Central memory CD8-positive, alpha-beta T cell (primary cell): ENCODE measurements around the gene CELSR1.

ENCODE experiments used
- ATAC-seq: fragments of 150-1000 bp; cut with Tn5 transposase; replicated peaks from 2 replicates; pipeline ENCODE4 v1.10.0; 2022; ENCODE audit warnings: mild to moderate bottlenecking, moderate FRiP score, moderate number of reproducible peaks; ENCODE audit not compliant: poor library complexity, severe bottlenecking; ENCODE audit errors: extremely low read depth
- DNase-seq, 2 donors: peaks; one replicate each; pipeline ENCODE4 v3.0.0; 2021; ENCODE audit warnings: low spot score in 2 of 2
- H3K27ac Mint-ChIP-seq: one replicate; pipeline ENCODE4 v1.8.0; 2022; ENCODE audit warnings: low read depth, mild to moderate bottlenecking, moderate library complexity, mixed read lengths
- H3K27me3 Mint-ChIP-seq: one replicate; pipeline ENCODE4 v1.8.0; 2022; ENCODE audit warnings: mixed read lengths
- H3K36me3 Mint-ChIP-seq: one replicate; pipeline ENCODE4 v1.8.0; 2022; ENCODE audit warnings: mild to moderate bottlenecking, moderate library complexity, mixed read lengths; ENCODE audit not compliant: insufficient read depth
- H3K4me1 Mint-ChIP-seq: one replicate; pipeline ENCODE4 v1.8.0; 2022; ENCODE audit warnings: mixed read lengths
- H3K4me3 Mint-ChIP-seq: one replicate; pipeline ENCODE4 v1.8.0; 2022; ENCODE audit warnings: mild to moderate bottlenecking, moderate library complexity, mixed read lengths
- H3K9me3 Mint-ChIP-seq: one replicate; pipeline ENCODE4 v1.8.0; 2022; ENCODE audit warnings: mixed read lengths

The CELSR1 gene

GRCh38 chr22:46578824-46579561, 41.6 kb upstream of the CELSR1 start:
- DNase-seq (no peak), ATAC-seq (no peak)
- Mint-ChIP-seq H3K27me3 (no peaks in the 10 kb centered on the region), H3K36me3 (peaks cover 9% of the 10 kb centered on the region), H3K4me1 (peaks cover 52% of the 10 kb centered on the region), H3K9me3 (no peaks in the 10 kb centered on the region), H3K27ac (no peak overlapping the region), H3K4me3 (peak overlapping the region; percentile 93)

- DNase-seq (no peak), ATAC-seq (no peak)
- Mint-ChIP-seq H3K4me1 (peaks cover 52% of the 10 kb centered on the region), H3K9me3 (no peaks in the 10 kb centered on the region), H3K36me3 (peaks cover 9% of the 10 kb centered on the region), H3K27me3 (no peaks in the 10 kb centered on the region), H3K27ac (no peak overlapping the region), H3K4me3 (peak overlapping the region; percentile 93)
Observed at GRCh38 chr22:46578251-46578823, 40.9 kb upstream of the CELSR1 start.

- Mint-ChIP-seq H3K27ac (peak overlapping the region; percentile 89), H3K27me3 (no peaks in the 10 kb centered on the region), H3K4me1 (peaks cover 52% of the 10 kb centered on the region), H3K9me3 (no peaks in the 10 kb centered on the region), H3K36me3 (peaks cover 9% of the 10 kb centered on the region), H3K4me3 (peak overlapping the region; percentile 93)
- ATAC-seq: peak; percentile 46
- no peak for DNase-seq
Observed at GRCh38 chr22:46577368-46578249, 40.2 kb upstream of the CELSR1 start.

GRCh38 chr22:46576556-46577367, 39.3 kb upstream of the CELSR1 start:
- H3K4me1 Mint-ChIP-seq: peaks cover 52% of the 10 kb centered on the region
- H3K9me3 Mint-ChIP-seq: no peaks in the 10 kb centered on the region
- H3K27me3 Mint-ChIP-seq: no peaks in the 10 kb centered on the region
- ATAC-seq (peak; percentile 69), DNase-seq (peak; percentile 34 to 43)
- peaks cover 9% of the 10 kb centered on the region for H3K36me3 Mint-ChIP-seq
- peak overlapping the region; percentile 71 for H3K27ac Mint-ChIP-seq
- peak overlapping the region; percentile 80 for H3K4me3 Mint-ChIP-seq

- Mint-ChIP-seq H3K4me3 (peak overlapping the region; percentile 80), H3K4me1 (peaks cover 46% of the 10 kb centered on the region), H3K27me3 (no peaks in the 10 kb centered on the region), H3K9me3 (no peaks in the 10 kb centered on the region), H3K27ac (peak overlapping the region; percentile 71), H3K36me3 (peaks cover 9% of the 10 kb centered on the region)
- ATAC-seq (no peak), DNase-seq (no peak)
Observed at GRCh38 chr22:46575911-46576555, 38.6 kb upstream of the CELSR1 start.

GRCh38 chr22:46574993-46575910, 37.8 kb upstream of the CELSR1 start:
- Mint-ChIP-seq H3K27ac (peak overlapping the region; percentile 86), H3K4me1 (peaks cover 44% of the 10 kb centered on the region), H3K9me3 (no peaks in the 10 kb centered on the region), H3K36me3 (peaks cover 9% of the 10 kb centered on the region), H3K27me3 (no peaks in the 10 kb centered on the region), H3K4me3 (peak overlapping the region; percentile 80)
- ATAC-seq: no peak
- DNase-seq: no peak

GRCh38 chr22:46574438-46574992, 37.1 kb upstream of the CELSR1 start:
- H3K36me3 Mint-ChIP-seq: peaks cover 9% of the 10 kb centered on the region
- no peaks in the 10 kb centered on the region for H3K27me3 Mint-ChIP-seq
- H3K27ac Mint-ChIP-seq: peak overlapping the region; percentile 86
- H3K4me3 Mint-ChIP-seq: peak overlapping the region; percentile 80
- ATAC-seq (no peak), DNase-seq (no peak)
- no peaks in the 10 kb centered on the region for H3K9me3 Mint-ChIP-seq
- H3K4me1 Mint-ChIP-seq: peaks cover 36% of the 10 kb centered on the region

- no peak overlapping the region for H3K4me3 Mint-ChIP-seq
- H3K4me1 Mint-ChIP-seq: peaks cover 30% of the 10 kb centered on the region
- H3K9me3 Mint-ChIP-seq: no peaks in the 10 kb centered on the region
- DNase-seq (no peak), ATAC-seq (no peak)
- H3K36me3 Mint-ChIP-seq: peaks cover 9% of the 10 kb centered on the region
- no peaks in the 10 kb centered on the region for H3K27me3 Mint-ChIP-seq
- no peak overlapping the region for H3K27ac Mint-ChIP-seq
Observed at GRCh38 chr22:46573781-46574437, 36.5 kb upstream of the CELSR1 start.

GRCh38 chr22:46572911-46573780, 35.7 kb upstream of the CELSR1 start:
- Mint-ChIP-seq H3K27me3 (no peaks in the 10 kb centered on the region), H3K27ac (no peak overlapping the region), H3K4me1 (peaks cover 24% of the 10 kb centered on the region), H3K9me3 (no peaks in the 10 kb centered on the region), H3K4me3 (no peak overlapping the region), H3K36me3 (peaks cover 8% of the 10 kb centered on the region)
- no peak for ATAC-seq
- no peak for DNase-seq

GRCh38 chr22:46571642-46572250, 34.3 kb upstream of the CELSR1 start:
- Mint-ChIP-seq H3K27me3 (no peaks in the 10 kb centered on the region), H3K9me3 (no peaks in the 10 kb centered on the region), H3K4me1 (peaks cover 16% of the 10 kb centered on the region), H3K4me3 (no peak overlapping the region), H3K36me3 (peaks cover 8% of the 10 kb centered on the region), H3K27ac (no peak overlapping the region)
- no peak for DNase-seq
- no peak for ATAC-seq
